Measurements from ENCODE around the gene IGSF10. TPM values are rescaled to one million over a fixed set of nuclear protein-coding genes. Genes with fewer than 3 reads are reported as not detected.
"Not testable (repeated sequence)": the region's sequence is repeated elsewhere in the genome, so short reads cannot be mapped to it uniquely, and the experiment has no call there.

Gene IGSF10
- total RNA-seq = 3.1 TPM
- long read RNA-seq, partial matches to known transcripts = 1 of 3 reads
- long read RNA-seq, other reads (novel, unspliced or antisense) = 2 of 3 reads

- H3K27ac ChIP-seq (replicated peaks) = no peak within 1 kb of the TSS
- DNase-seq = peak; percentile 20
- intact Hi-C loops (cut with micrococcal nuclease) = loop anchor here (10.0 kb wide), 1 partner anchor 374 kb away; no protein-coding TSS in a partner anchor
Observed at GRCh38 chr3:151460774-151461450, at the start of gene IGSF10. TSS of gene IGSF10 (minus strand) at chr3:151461061. CDS start at chr3:151458709, 2,352 bp downstream.

GRCh38 chr3:151509468-151510135 lies 48.7 kb upstream of the IGSF10 start:
- H3K4me1 ChIP-seq; H3K27me3 ChIP-seq (ENCODE audit: low read depth); DNase-seq; H3K27ac ChIP-seq (replicated peaks); H3K4me3 ChIP-seq; intact Hi-C loops (cut with micrococcal nuclease); H3K36me3 ChIP-seq: not testable (repeated sequence)
- peaks cover 16% of the 10 kb centered on the region for H3K9me3 ChIP-seq (replicated peaks)

More at GRCh38 chr3:151460774-151461450, at the start of gene IGSF10:
- no peak for TF ChIP-seq CTCF (IDR thresholded peaks at IDR 0.05; ENCODE audit: borderline replicate concordance)
- Histone ChIP-seq H3K36me3 (no peaks in the 10 kb centered on the region), H3K9me3 (replicated peaks) (no peaks in the 10 kb centered on the region), H3K4me1 (peaks cover 9% of the 10 kb centered on the region), H3K27me3 (ENCODE audit: low read depth) (peaks cover 51% of the 10 kb centered on the region), H3K4me3 (peak within 1 kb of the TSS; percentile 64)

- H3K27me3 ChIP-seq (ENCODE audit: low read depth) = no peaks in the 10 kb centered on the region
- H3K27ac ChIP-seq (replicated peaks) = no peak overlapping the region
- no peak for DNase-seq
- no peak overlapping the region for H3K4me3 ChIP-seq
- H3K36me3 ChIP-seq = no peaks in the 10 kb centered on the region
- H3K4me1 ChIP-seq = no peaks in the 10 kb centered on the region
- intact Hi-C loops (cut with micrococcal nuclease) = no loop called here
- H3K9me3 ChIP-seq (replicated peaks) = peaks cover 8% of the 10 kb centered on the region
- no peak for TF ChIP-seq CTCF (IDR thresholded peaks at IDR 0.05; ENCODE audit: borderline replicate concordance)
Observed at GRCh38 chr3:151504606-151505005, 43.7 kb upstream of the IGSF10 start.

GRCh38 chr3:151503074-151503473 lies 42.2 kb upstream of the IGSF10 start:
- no peak for DNase-seq
- no peak for TF ChIP-seq CTCF (IDR thresholded peaks at IDR 0.05; ENCODE audit: borderline replicate concordance)
- Histone ChIP-seq H3K9me3 (replicated peaks) (peaks cover 8% of the 10 kb centered on the region), H3K4me1 (no peaks in the 10 kb centered on the region), H3K27ac (replicated peaks) (peak overlapping the region; percentile 66), H3K27me3 (ENCODE audit: low read depth) (no peaks in the 10 kb centered on the region), H3K36me3 (no peaks in the 10 kb centered on the region), H3K4me3 (no peak overlapping the region)
- intact Hi-C loops (cut with micrococcal nuclease) = no loop called here

GRCh38 chr3:151501923-151502632 lies 41.2 kb upstream of the IGSF10 start:
- peak overlapping the region; percentile 66 for H3K27ac ChIP-seq (replicated peaks)
- H3K4me1 ChIP-seq = no peaks in the 10 kb centered on the region
- no peak for TF ChIP-seq CTCF (IDR thresholded peaks at IDR 0.05; ENCODE audit: borderline replicate concordance)
- H3K27me3 ChIP-seq (ENCODE audit: low read depth) = no peaks in the 10 kb centered on the region
- intact Hi-C loops (cut with micrococcal nuclease) = no loop called here
- no peak for DNase-seq
- no peaks in the 10 kb centered on the region for H3K36me3 ChIP-seq
- H3K9me3 ChIP-seq (replicated peaks) = peaks cover 8% of the 10 kb centered on the region
- H3K4me3 ChIP-seq = no peak overlapping the region

All from left ventricle myocardium inferior (tissue), 1 donor.